Neuronal stem cell (in vitro differentiated cells): Measurements from ENCODE around the gene PGGHG.
"Not testable (repeated sequence)": the region's sequence is repeated elsewhere in the genome, so short reads cannot be mapped to it uniquely, and the experiment has no call there.

ENCODE experiments used
- DNase-seq: peaks from one replicate; pipeline ENCODE4 v3.0.0-alpha.2; 2013; ENCODE audit warnings: low spot score
- H2AFZ ChIP-seq: one replicate; pipeline ENCODE4 v1.6.1; 2013; ENCODE audit warnings: mild to moderate bottlenecking, low read length, inconsistent platforms
- H2AK5ac ChIP-seq: 2 replicates; pipeline ENCODE4 v1.6.1; 2013; ENCODE audit warnings: low read depth, mild to moderate bottlenecking, inconsistent platforms, low read length, moderate library complexity, mixed read lengths
- H2BK120ac ChIP-seq: 2 replicates; pipeline ENCODE4 v1.6.1; 2013; ENCODE audit warnings: low read depth, mild to moderate bottlenecking, inconsistent platforms, low read length, moderate library complexity, mixed read lengths
- H2BK12ac ChIP-seq: one replicate; pipeline ENCODE4 v1.6.1; 2013; ENCODE audit warnings: low read length, inconsistent platforms
- H2BK15ac ChIP-seq: 2 replicates; pipeline ENCODE4 v1.6.1; 2013; ENCODE audit warnings: mild to moderate bottlenecking, low read length, inconsistent platforms, mixed read lengths
- H2BK5ac ChIP-seq: one replicate; pipeline ENCODE4 v1.6.1; 2013; ENCODE audit warnings: inconsistent platforms, mild to moderate bottlenecking, low read length, moderate library complexity
- H3K14ac ChIP-seq: one replicate; pipeline ENCODE4 v1.6.1; 2013; ENCODE audit warnings: low read length, inconsistent platforms
- H3K18ac ChIP-seq: 2 replicates; pipeline ENCODE4 v1.6.1; 2013; ENCODE audit warnings: low read length, inconsistent platforms
- H3K23ac ChIP-seq: 2 replicates; pipeline ENCODE4 v1.6.1; 2013; ENCODE audit warnings: low read depth, mild to moderate bottlenecking, mixed read lengths, low read length, inconsistent platforms; ENCODE audit not compliant: poor library complexity
- H3K27ac ChIP-seq: replicated peaks from 3 replicates; pipeline ENCODE4 v1.5.1; 2013; ENCODE audit warnings: low read length, inconsistent platforms
- H3K27me3 ChIP-seq, 3 experiments: 2 replicates each; pipeline ENCODE4 v1.6.1; 2013; ENCODE audit warnings: low read length in 3 of 3, mild to moderate bottlenecking in 2 of 3, inconsistent platforms in 1 of 3, low read depth in 1 of 3, mixed read lengths in 1 of 3, moderate library complexity in 1 of 3; ENCODE audit not compliant: control insufficient read depth in 3 of 3, insufficient read depth in 3 of 3
- H3K36me3 ChIP-seq, 2 donors: replicated peaks in 1 of 2; 2 replicates each; pipeline ENCODE4 v1.6.1; 2013; ENCODE audit warnings: low read length in 2 of 2; ENCODE audit not compliant: control insufficient read depth in 2 of 2, insufficient read depth in 2 of 2
- H3K4ac ChIP-seq: 2 replicates; pipeline ENCODE4 v1.6.1; 2013; ENCODE audit warnings: inconsistent platforms, mild to moderate bottlenecking, low read length, moderate library complexity
- H3K4me1 ChIP-seq, 2 donors: 1 replicate in 1 of 2; 2 replicates in 1 of 2; pipeline ENCODE4 v1.6.1; 2013; ENCODE audit warnings: low read length in 2 of 2, low read depth in 1 of 2; ENCODE audit not compliant: control insufficient read depth in 2 of 2, insufficient read depth in 1 of 2
- H3K4me2 ChIP-seq: one replicate; pipeline ENCODE4 v1.6.1; 2013; ENCODE audit warnings: mild to moderate bottlenecking, low read length, inconsistent platforms; ENCODE audit not compliant: insufficient read depth, poor library complexity, severe bottlenecking
- H3K4me3 ChIP-seq, 2 donors: 2 replicates each; pipeline ENCODE4 v1.5.1; 2013; ENCODE audit warnings: low read length in 2 of 2, mild to moderate bottlenecking in 2 of 2, inconsistent platforms in 1 of 2, moderate library complexity in 1 of 2
- H3K79me1 ChIP-seq: one replicate; pipeline ENCODE4 v1.6.1; 2013; ENCODE audit warnings: low read depth, mild to moderate bottlenecking, inconsistent platforms, low read length, moderate library complexity
- H3K9ac ChIP-seq: one replicate; pipeline ENCODE4 v1.6.1; 2013; ENCODE audit warnings: mild to moderate bottlenecking, low read depth, low read length, inconsistent platforms; ENCODE audit not compliant: poor library complexity
- H3K9me3 ChIP-seq, 2 donors: replicated peaks in 1 of 2; 2 replicates each; pipeline versions ENCODE3 to v1.6.1; 2013; ENCODE audit warnings: low read length in 2 of 2, mild to moderate bottlenecking in 2 of 2, inconsistent platforms in 1 of 2, low read depth in 1 of 2, mixed read lengths in 1 of 2, moderate library complexity in 1 of 2; ENCODE audit not compliant: control insufficient read depth in 2 of 2, insufficient read depth in 1 of 2
- H4K8ac ChIP-seq: one replicate; pipeline ENCODE4 v1.6.1; 2013; ENCODE audit warnings: low read depth, mild to moderate bottlenecking, inconsistent platforms, low read length, moderate library complexity
- H4K91ac ChIP-seq: one replicate; pipeline ENCODE4 v1.6.1; 2013; ENCODE audit warnings: low read length, low read depth, mild to moderate bottlenecking, inconsistent platforms; ENCODE audit not compliant: poor library complexity
- WGBS, 2 donors: extraction: QIAGEN DNeasy Blood & Tissue Kit; methylation state at CpG; one replicate each; pipeline ENCODE4 v1.1.7; 2013; ENCODE audit warnings: missing lambda C conversion rate in 2 of 2, mixed read lengths in 1 of 2; ENCODE audit not compliant: insufficient read length in 2 of 2, insufficient replicate concordance in 1 of 2; ENCODE audit errors: extremely low coverage in 2 of 2; 5-methylcytosine and 5-hydroxymethylcytosine counted together

PGGHG gene

GRCh38 chr11:318405-319120 is 29.6 kb downstream of the PGGHG start:
- not testable (repeated sequence) for H2BK15ac ChIP-seq
- no CpG with 5 or more reads among the region's 79 CpGs for WGBS, 2 donors

GRCh38 chr11:319121-319887 is 30.4 kb downstream of the PGGHG start:
- not testable (repeated sequence) for H3K14ac ChIP-seq, H2AFZ ChIP-seq, H4K8ac ChIP-seq, H2BK5ac ChIP-seq, H2BK15ac ChIP-seq, H3K9me3 ChIP-seq, H4K91ac ChIP-seq, H3K79me1 ChIP-seq, DNase-seq, H3K23ac ChIP-seq, H2BK12ac ChIP-seq, H2BK120ac ChIP-seq
- H3K27me3 ChIP-seq, result peaks cover 0 to 24% (median 0%) of the 10 kb centered on the region in 3 experiments
- peak overlapping the region; percentile 54 for H3K4me2 ChIP-seq
- no CpG with 5 or more reads among the region's 29 CpGs for WGBS, 2 donors
- H3K4me1 ChIP-seq, result peaks cover 20 to 27% of the 10 kb centered on the region in 2 donors
- H3K4me3 ChIP-seq, result peak overlapping the region; percentile 71 to 82
- H3K18ac ChIP-seq, result peak overlapping the region; percentile 65
- peaks cover 0 to 32% of the 10 kb centered on the region in 2 donors for H3K36me3 ChIP-seq
- peak overlapping the region; percentile 53 for H2AK5ac ChIP-seq
- peak overlapping the region; percentile 13 for H3K27ac ChIP-seq
- H3K9ac ChIP-seq, result peak overlapping the region; percentile 72
- peak overlapping the region; percentile 6 for H3K4ac ChIP-seq

More at GRCh38 chr11:318405-319120, 29.6 kb downstream of the PGGHG start:
- H3K23ac ChIP-seq, H3K14ac ChIP-seq, H3K9me3 ChIP-seq, H4K91ac ChIP-seq, DNase-seq, H2BK120ac ChIP-seq, H3K27ac ChIP-seq, H2AFZ ChIP-seq, H3K18ac ChIP-seq, H4K8ac ChIP-seq, H2BK12ac ChIP-seq, H2BK5ac ChIP-seq, H3K4ac ChIP-seq, H3K9ac ChIP-seq, H2AK5ac ChIP-seq, H3K79me1 ChIP-seq: not testable (repeated sequence)
- peaks cover 23 to 24% of the 10 kb centered on the region in 2 donors for H3K4me1 ChIP-seq
- peak overlapping the region; percentile 43 to 71 for H3K4me3 ChIP-seq
- peak overlapping the region; percentile 54 for H3K4me2 ChIP-seq
- peaks cover 0 to 32% of the 10 kb centered on the region in 2 donors for H3K36me3 ChIP-seq
- peaks cover 0 to 24% (median 0%) of the 10 kb centered on the region in 3 experiments for H3K27me3 ChIP-seq

- peak overlapping the region; percentile 13 for H3K27ac ChIP-seq
- not testable (repeated sequence) for H2BK120ac ChIP-seq, H3K4ac ChIP-seq, H2BK5ac ChIP-seq, H4K91ac ChIP-seq, H3K79me1 ChIP-seq, H3K14ac ChIP-seq, H4K8ac ChIP-seq, H3K9me3 ChIP-seq, H2BK12ac ChIP-seq, DNase-seq, H3K23ac ChIP-seq, H2AFZ ChIP-seq, H2BK15ac ChIP-seq, H3K18ac ChIP-seq
- H3K36me3 ChIP-seq, result peaks cover 0 to 32% of the 10 kb centered on the region in 2 donors
- H3K4me2 ChIP-seq, result peak overlapping the region; percentile 54
- peak overlapping the region; percentile 60 for H3K9ac ChIP-seq
- peaks cover 19 to 33% of the 10 kb centered on the region in 2 donors for H3K4me1 ChIP-seq
- WGBS, 2 donors, result no CpG with 5 or more reads among the region's 10 CpGs
- H2AK5ac ChIP-seq, result peak overlapping the region; percentile 53
- peaks cover 0 to 24% (median 0%) of the 10 kb centered on the region in 3 experiments for H3K27me3 ChIP-seq
- H3K4me3 ChIP-seq, result peak overlapping the region; percentile 50 to 82
Measured at GRCh38 chr11:319888-320273, 31.0 kb downstream of the PGGHG start.

GRCh38 chr11:324156-324555 is 35.2 kb downstream of the PGGHG start:
- Histone ChIP-seq H3K4me1 (peaks cover 11 to 26% of the 10 kb centered on the region in 2 donors), H3K9ac (no peak overlapping the region), H3K27ac (no peak overlapping the region), H4K91ac (no peak overlapping the region), H2AK5ac (no peak overlapping the region), H3K4me3 (no peak overlapping the region), H3K4ac (no peak overlapping the region), H3K18ac (no peak overlapping the region), H3K14ac (no peak overlapping the region), H3K79me1 (no peaks in the 10 kb centered on the region), H2BK5ac (no peak overlapping the region), H3K4me2 (no peak overlapping the region), H3K36me3 (peaks cover 0 to 5% of the 10 kb centered on the region in 2 donors), H3K27me3 (no peaks in the 10 kb centered on the region), H2BK12ac (no peak overlapping the region), H3K9me3 (no peaks in the 10 kb centered on the region), H2BK15ac (no peak overlapping the region), H4K8ac (no peak overlapping the region), H2AFZ (peak overlapping the region; percentile 68), H2BK120ac (no peak overlapping the region), H3K23ac (no peak overlapping the region)
- no peak for DNase-seq
- WGBS, 2 donors, result no CpG with 5 or more reads among the region's 11 CpGs
